Measurements from ENCODE around the gene OR6J1.
A peak's percentile ranks its signal among the peaks of the same experiment; 100 is the strongest.

The OR6J1 gene

GRCh38 chr14:22610931-22611330, 33.2 kb downstream of the OR6J1 start:
- no peak for DNase-seq (ENCODE audit: low spot score in 2 of 2)
- Histone ChIP-seq H3K27me3 (ENCODE audit: low read depth) (no peaks in the 10 kb centered on the region), H3K36me3 (replicated peaks) (peaks cover 6% of the 10 kb centered on the region), H3K9me3 (no peaks in the 10 kb centered on the region), H3K4me3 (no peak overlapping the region), H3K4me1 (peaks cover 9% of the 10 kb centered on the region)
- in situ Hi-C loops (cut with MboI; ENCODE audit: low sequenced_read_pairs) = no loop called here

- Histone ChIP-seq H3K4me3 (no peak overlapping the region), H3K36me3 (replicated peaks) (peaks cover 12% of the 10 kb centered on the region), H3K9me3 (no peaks in the 10 kb centered on the region), H3K27me3 (ENCODE audit: low read depth) (no peaks in the 10 kb centered on the region), H3K4me1 (no peaks in the 10 kb centered on the region)
- in situ Hi-C loops (cut with MboI; ENCODE audit: low sequenced_read_pairs) = no loop called here
- peak in 1 of 2 experiments; percentile 0 for DNase-seq (ENCODE audit: low spot score in 2 of 2)
Observed at GRCh38 chr14:22607291-22607690, 36.9 kb downstream of the OR6J1 start.

GRCh38 chr14:22606380-22606779, 37.8 kb downstream of the OR6J1 start:
- Histone ChIP-seq H3K4me3 (no peak overlapping the region), H3K4me1 (no peaks in the 10 kb centered on the region), H3K27me3 (ENCODE audit: low read depth) (no peaks in the 10 kb centered on the region), H3K36me3 (replicated peaks) (peaks cover 12% of the 10 kb centered on the region), H3K9me3 (no peaks in the 10 kb centered on the region)
- DNase-seq (ENCODE audit: low spot score in 2 of 2) = no peak
- in situ Hi-C loops (cut with MboI; ENCODE audit: low sequenced_read_pairs) = no loop called here

GRCh38 chr14:22602862-22603261, 41.3 kb downstream of the OR6J1 start:
- no peak for DNase-seq (ENCODE audit: low spot score in 2 of 2)
- in situ Hi-C loops (cut with MboI; ENCODE audit: low sequenced_read_pairs) = no loop called here
- Histone ChIP-seq H3K27me3 (ENCODE audit: low read depth) (no peaks in the 10 kb centered on the region), H3K4me1 (0 out of 2 replicates have a peak, but pooled peaks cover 2% of the 10 kb centered on the region), H3K36me3 (replicated peaks) (peaks cover 12% of the 10 kb centered on the region), H3K9me3 (no peaks in the 10 kb centered on the region), H3K4me3 (no peak overlapping the region)

- peaks cover 12% of the 10 kb centered on the region for H3K36me3 ChIP-seq (replicated peaks)
Observed at GRCh38 chr14:22601996-22602395, 42.2 kb downstream of the OR6J1 start.

GRCh38 chr14:22601456-22601855, 42.7 kb downstream of the OR6J1 start:
- Histone ChIP-seq H3K4me1 (0 out of 2 replicates have a peak, but pooled peaks cover 6% of the 10 kb centered on the region), H3K4me3 (no peak overlapping the region), H3K9me3 (no peaks in the 10 kb centered on the region), H3K36me3 (replicated peaks) (peaks cover 7% of the 10 kb centered on the region), H3K27me3 (ENCODE audit: low read depth) (no peaks in the 10 kb centered on the region; the same call in 1 of the 2 replicates)
- in situ Hi-C loops (cut with MboI; ENCODE audit: low sequenced_read_pairs) = no loop called here
- DNase-seq (ENCODE audit: low spot score in 2 of 2) = no peak

More at GRCh38 chr14:22601996-22602395, 42.2 kb downstream of the OR6J1 start:
- Histone ChIP-seq H3K4me3 (no peak overlapping the region), H3K9me3 (no peaks in the 10 kb centered on the region), H3K27me3 (ENCODE audit: low read depth) (no peaks in the 10 kb centered on the region; the same call in 1 of the 2 replicates), H3K4me1 (0 out of 2 replicates have a peak, but pooled peaks cover 6% of the 10 kb centered on the region)
- no peak for DNase-seq (ENCODE audit: low spot score in 2 of 2)
- in situ Hi-C loops (cut with MboI; ENCODE audit: low sequenced_read_pairs) = no loop called here

GRCh38 chr14:22600027-22600426, 44.1 kb downstream of the OR6J1 start:
- Histone ChIP-seq H3K27me3 (ENCODE audit: low read depth) (no peaks in the 10 kb centered on the region; the same call in 1 of the 2 replicates), H3K9me3 (no peaks in the 10 kb centered on the region), H3K36me3 (replicated peaks) (peaks cover 6% of the 10 kb centered on the region), H3K4me3 (no peak overlapping the region), H3K4me1 (0 out of 2 replicates have a peak, but pooled peaks cover 6% of the 10 kb centered on the region)
- in situ Hi-C loops (cut with MboI; ENCODE audit: low sequenced_read_pairs) = no loop called here
- no peak for DNase-seq (ENCODE audit: low spot score in 2 of 2)

- H3K9me3 ChIP-seq = no peaks in the 10 kb centered on the region
- H3K36me3 ChIP-seq (replicated peaks) = peaks cover 6% of the 10 kb centered on the region
- H3K4me3 ChIP-seq = no peak overlapping the region
- H3K27me3 ChIP-seq (ENCODE audit: low read depth) = peaks cover 4% of the 10 kb centered on the region
- no peak for DNase-seq (ENCODE audit: low spot score in 2 of 2)
- in situ Hi-C loops (cut with MboI; ENCODE audit: low sequenced_read_pairs) = no loop called here
- 0 out of 2 replicates have a peak, but pooled peaks cover 6% of the 10 kb centered on the region for H3K4me1 ChIP-seq
Observed at GRCh38 chr14:22599349-22599748, 44.8 kb downstream of the OR6J1 start.

- DNase-seq (ENCODE audit: low spot score in 2 of 2) = peak in 1 of 2 experiments; percentile 16
- Histone ChIP-seq H3K36me3 (replicated peaks) (peaks cover 3% of the 10 kb centered on the region), H3K27me3 (ENCODE audit: low read depth) (peaks cover 9% of the 10 kb centered on the region), H3K9me3 (no peaks in the 10 kb centered on the region), H3K4me1 (0 out of 2 replicates have a peak, but pooled peaks cover 6% of the 10 kb centered on the region), H3K4me3 (peak overlapping the region; percentile 66)
- in situ Hi-C loops (cut with MboI; ENCODE audit: low sequenced_read_pairs) = no loop called here
Observed at GRCh38 chr14:22598896-22599244, 45.3 kb downstream of the OR6J1 start.

GRCh38 chr14:22598099-22598895, 45.9 kb downstream of the OR6J1 start, which contains the start of gene ABHD4:
ABHD4 (plus strand) TSS chr14:22598300; CDS start chr14:22598307, 7 bp downstream.
- Histone ChIP-seq H3K27me3 (ENCODE audit: low read depth) (peaks cover 13% of the 10 kb centered on the region), H3K9me3 (no peaks in the 10 kb centered on the region), H3K4me1 (0 out of 2 replicates have a peak, but pooled peaks cover 6% of the 10 kb centered on the region), H3K36me3 (replicated peaks) (no peaks in the 10 kb centered on the region; the same call in none of the 2 replicates), H3K4me3 (peak within 1 kb of the TSS; percentile 66)
- in situ Hi-C loops (cut with MboI; ENCODE audit: low sequenced_read_pairs) = no loop called here
- peak; percentile 54 to 77 for DNase-seq (ENCODE audit: low spot score in 2 of 2)

- Histone ChIP-seq H3K4me3 (peak overlapping the region; percentile 66), H3K4me1 (0 out of 2 replicates have a peak, but pooled peaks cover 6% of the 10 kb centered on the region), H3K9me3 (no peaks in the 10 kb centered on the region), H3K27me3 (ENCODE audit: low read depth) (peaks cover 18% of the 10 kb centered on the region), H3K36me3 (replicated peaks) (no peaks in the 10 kb centered on the region; the same call in 1 of the 2 replicates)
- DNase-seq (ENCODE audit: low spot score in 2 of 2) = no peak
- in situ Hi-C loops (cut with MboI; ENCODE audit: low sequenced_read_pairs) = no loop called here
Observed at GRCh38 chr14:22597771-22598098, 46.4 kb downstream of the OR6J1 start.

- peaks cover 23% of the 10 kb centered on the region for H3K27me3 ChIP-seq (ENCODE audit: low read depth)
- 0 out of 2 replicates have a peak, but pooled peaks cover 6% of the 10 kb centered on the region for H3K4me1 ChIP-seq
- no peak for DNase-seq (ENCODE audit: low spot score in 2 of 2)
- no peaks in the 10 kb centered on the region; the same call in 1 of the 2 replicates for H3K36me3 ChIP-seq (replicated peaks)
- in situ Hi-C loops (cut with MboI; ENCODE audit: low sequenced_read_pairs) = no loop called here
- H3K4me3 ChIP-seq = no peak overlapping the region
- no peaks in the 10 kb centered on the region for H3K9me3 ChIP-seq
Observed at GRCh38 chr14:22597265-22597664, 46.9 kb downstream of the OR6J1 start.

- Histone ChIP-seq H3K36me3 (replicated peaks) (no peaks in the 10 kb centered on the region), H3K9me3 (no peaks in the 10 kb centered on the region), H3K4me1 (0 out of 2 replicates have a peak, but pooled peaks cover 6% of the 10 kb centered on the region), H3K27me3 (ENCODE audit: low read depth) (peaks cover 27% of the 10 kb centered on the region), H3K4me3 (no peak overlapping the region)
- no peak for DNase-seq (ENCODE audit: low spot score in 2 of 2)
- in situ Hi-C loops (cut with MboI; ENCODE audit: low sequenced_read_pairs) = no loop called here
Observed at GRCh38 chr14:22596354-22596879, 47.7 kb downstream of the OR6J1 start.

- no peaks in the 10 kb centered on the region for H3K9me3 ChIP-seq
- no peak overlapping the region for H3K4me3 ChIP-seq
- peaks cover 27% of the 10 kb centered on the region for H3K27me3 ChIP-seq (ENCODE audit: low read depth)
- H3K4me1 ChIP-seq = peaks cover 10% of the 10 kb centered on the region; the same call in 1 of the 2 replicates
- H3K36me3 ChIP-seq (replicated peaks) = no peaks in the 10 kb centered on the region
- DNase-seq (ENCODE audit: low spot score in 2 of 2) = no peak
- in situ Hi-C loops (cut with MboI; ENCODE audit: low sequenced_read_pairs) = no loop called here
Observed at GRCh38 chr14:22594156-22594716, 49.9 kb downstream of the OR6J1 start.

All from HAP-1 (cell line).